ENCODE results near the gene EFCC1.

GRCh38 chr3:129007792-129008191 lies 6.7 kb downstream of the EFCC1 start:
- no peak for TF ChIP-seq REST (IDR thresholded peaks at IDR 0.05; ENCODE audit: low read depth)
- no peak for TF ChIP-seq ATF3 (IDR thresholded peaks at IDR 0.05)
- TF ChIP-seq ZFX (IDR thresholded peaks at IDR 0.05): no peak
- TF ChIP-seq SRF (IDR thresholded peaks at IDR 0.05; ENCODE audit: low read depth): no peak
- TF ChIP-seq CTCF (IDR thresholded peaks at IDR 0.05 in 2 of 3, conservative IDR thresholded peaks at IDR 0.05 in 1 of 3; ENCODE audit: borderline replicate concordance in 1 of 3, insufficient read depth in 1 of 3, low read depth in 2 of 3, low read length in 2 of 3): no peak
- no peak for TF ChIP-seq POLR2A (IDR thresholded peaks at IDR 0.05; ENCODE audit: borderline replicate concordance, extremely low read depth, insufficient read depth, insufficient read length)
- no peak for TF ChIP-seq MAX (IDR thresholded peaks at IDR 0.05)
- TF ChIP-seq JUND (IDR thresholded peaks at IDR 0.05): no peak
- no peak for TF ChIP-seq SP1 (IDR thresholded peaks at IDR 0.05; ENCODE audit: low read depth)
- no peak for TF ChIP-seq SIN3A (IDR thresholded peaks at IDR 0.05; ENCODE audit: low read depth)
- TF ChIP-seq ZNF274 (IDR thresholded peaks at IDR 0.05; ENCODE audit: low read depth, low read length): no peak
- no peak for TF ChIP-seq EZH2phosphoT487 (IDR thresholded peaks at IDR 0.05; ENCODE audit: borderline replicate concordance)
- TF ChIP-seq POLR2AphosphoS5 (IDR thresholded peaks at IDR 0.05; ENCODE audit: low read depth, low read length): no peak
- no peak for TF ChIP-seq EZH2 (IDR thresholded peaks at IDR 0.05)
